ENCODE measurements around the gene USP43. TPM values are rescaled to one million over a fixed set of nuclear protein-coding genes. Genes with fewer than 3 reads are reported as not detected.

The USP43 gene
- total RNA-seq, 1 experiment from 2014 or later = 8.1 TPM

- H3K9me3 ChIP-seq (ENCODE audit: low read length) = no peaks in the 10 kb centered on the region
- H3K36me3 ChIP-seq (ENCODE audit: low read depth, low read length) = no peaks in the 10 kb centered on the region
- no peaks in the 10 kb centered on the region for H3K27me3 ChIP-seq (ENCODE audit: low read length)
- ATAC-seq (no peak), DNase-seq (no peak)
- no peak overlapping the region for H3K4me2 ChIP-seq (ENCODE audit: low read length)
- TF ChIP-seq EZH2phosphoT487 (IDR thresholded peaks at IDR 0.05; ENCODE audit: borderline replicate concordance, low read length) = no peak
- no peak for TF ChIP-seq EZH2 (IDR thresholded peaks at IDR 0.05; ENCODE audit: low read length, unreplicated experiment)
- no peak for TF ChIP-seq CTCF (conservative IDR thresholded peaks at IDR 0.05; ENCODE audit: low read depth, low read length)
- H3K4me1 ChIP-seq (ENCODE audit: insufficient read depth, low read length) = no peaks in the 10 kb centered on the region
- ChIA-PET POLR2A (ENCODE audit: unreplicated experiment) (no interaction called here), CTCF (no interaction called here)
- no peaks in the 10 kb centered on the region for H3K9me2 ChIP-seq (replicated peaks; ENCODE audit: low read length)
- H3F3A ChIP-seq (ENCODE audit: low read length, unreplicated experiment) = no peaks in the 10 kb centered on the region
- H3K79me2 ChIP-seq (ENCODE audit: low read length) = no peaks in the 10 kb centered on the region
- no peak overlapping the region for H3K9ac ChIP-seq (ENCODE audit: low read length)
- intact Hi-C loops (cut with micrococcal nuclease) = no loop called here
- no peaks in the 10 kb centered on the region for H4K20me1 ChIP-seq (ENCODE audit: low read length)
- H3K27ac ChIP-seq (ENCODE audit: low read length) = no peak overlapping the region
- H3K4me3 ChIP-seq (ENCODE audit: low read length) = no peak overlapping the region
- BruUV-seq (replicated peaks) = no TSS peak
- H2AFZ ChIP-seq (ENCODE audit: low read length) = no peak overlapping the region
Measured at GRCh38 chr17:9705745-9706144, 60.4 kb downstream of the USP43 start.

DNA sequence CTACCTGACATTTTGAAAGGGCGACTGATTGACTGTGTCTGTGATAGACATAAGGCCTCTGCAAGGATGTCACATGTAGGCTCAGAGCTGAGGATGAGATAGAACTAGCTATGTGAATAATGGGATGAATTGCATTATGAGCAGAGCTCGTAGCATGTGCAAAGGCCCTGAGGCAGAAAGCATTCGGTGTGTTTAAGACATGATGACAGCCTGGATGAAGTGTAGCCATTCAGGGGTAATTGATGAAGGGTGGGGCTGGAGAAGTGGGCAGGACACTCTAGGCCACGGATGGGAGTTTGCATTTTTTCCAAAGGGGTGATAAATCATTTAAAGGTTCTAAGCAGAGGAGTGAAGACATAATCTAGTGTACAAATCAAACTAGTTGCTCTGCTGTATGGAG, 62.6 kb downstream of the USP43 start:
- ATAC-seq = no peak
- Histone ChIP-seq H3K9me3 (ENCODE audit: low read length) (no peaks in the 10 kb centered on the region), H3K36me3 (ENCODE audit: low read depth, low read length) (no peaks in the 10 kb centered on the region), H2AFZ (ENCODE audit: low read length) (no peak overlapping the region), H3K27ac (ENCODE audit: low read length) (no peak overlapping the region), H3K4me1 (ENCODE audit: insufficient read depth, low read length) (no peaks in the 10 kb centered on the region), H3K9me2 (replicated peaks; ENCODE audit: low read length) (no peaks in the 10 kb centered on the region), H3F3A (ENCODE audit: low read length, unreplicated experiment) (no peaks in the 10 kb centered on the region), H4K20me1 (ENCODE audit: low read length) (no peaks in the 10 kb centered on the region), H3K4me2 (ENCODE audit: low read length) (no peak overlapping the region), H3K9ac (ENCODE audit: low read length) (no peak overlapping the region), H3K79me2 (ENCODE audit: low read length) (no peaks in the 10 kb centered on the region), H3K27me3 (ENCODE audit: low read length) (no peaks in the 10 kb centered on the region), H3K4me3 (ENCODE audit: low read length) (no peak overlapping the region)
- TF ChIP-seq EZH2 (IDR thresholded peaks at IDR 0.05; ENCODE audit: low read length, unreplicated experiment) (no peak), CTCF (conservative IDR thresholded peaks at IDR 0.05; ENCODE audit: low read depth, low read length) (no peak), EZH2phosphoT487 (IDR thresholded peaks at IDR 0.05; ENCODE audit: borderline replicate concordance, low read length) (no peak)
- ChIA-PET POLR2A (ENCODE audit: unreplicated experiment) (no interaction called here), CTCF (no interaction called here)
- BruUV-seq (replicated peaks) = no TSS peak
- intact Hi-C loops (cut with micrococcal nuclease) = no loop called here
- DNase-seq = no peak

GRCh38 chr17:9714801-9715200, 69.5 kb downstream of the USP43 start:
- no peaks in the 10 kb centered on the region for H3F3A ChIP-seq (ENCODE audit: low read length, unreplicated experiment)
- no peaks in the 10 kb centered on the region for H3K27me3 ChIP-seq (ENCODE audit: low read length)
- TF ChIP-seq EZH2phosphoT487 (IDR thresholded peaks at IDR 0.05; ENCODE audit: borderline replicate concordance, low read length) = no peak
- TF ChIP-seq CTCF (conservative IDR thresholded peaks at IDR 0.05; ENCODE audit: low read depth, low read length) = no peak
- TF ChIP-seq EZH2 (IDR thresholded peaks at IDR 0.05; ENCODE audit: low read length, unreplicated experiment) = no peak
- H3K4me1 ChIP-seq (ENCODE audit: insufficient read depth, low read length) = no peaks in the 10 kb centered on the region
- ATAC-seq (no peak), DNase-seq (no peak)
- H3K36me3 ChIP-seq (ENCODE audit: low read depth, low read length) = no peaks in the 10 kb centered on the region
- H3K9ac ChIP-seq (ENCODE audit: low read length) = no peak overlapping the region
- CTCF ChIA-PET = no interaction called here
- H3K9me2 ChIP-seq (replicated peaks; ENCODE audit: low read length) = no peaks in the 10 kb centered on the region
- no peak overlapping the region for H3K27ac ChIP-seq (ENCODE audit: low read length)
- no TSS peak for BruUV-seq (replicated peaks)
- H4K20me1 ChIP-seq (ENCODE audit: low read length) = no peaks in the 10 kb centered on the region
- H3K79me2 ChIP-seq (ENCODE audit: low read length) = no peaks in the 10 kb centered on the region
- H3K4me3 ChIP-seq (ENCODE audit: low read length) = no peak overlapping the region
- no peak overlapping the region for H2AFZ ChIP-seq (ENCODE audit: low read length)
- POLR2A ChIA-PET (ENCODE audit: unreplicated experiment) = no interaction called here
- no peaks in the 10 kb centered on the region for H3K9me3 ChIP-seq (ENCODE audit: low read length)
- no peak overlapping the region for H3K4me2 ChIP-seq (ENCODE audit: low read length)
- intact Hi-C loops (cut with micrococcal nuclease) = no loop called here

All from PC-3 (cell line).